Measurements from ENCODE around the gene BPNT1. TPM values are rescaled to one million over a fixed set of nuclear protein-coding genes. Genes with fewer than 3 reads are reported as not detected.

Gene BPNT1
- total RNA-seq, 2 experiments from 2014 or later: 1.1 to 2.5 TPM

DNA sequence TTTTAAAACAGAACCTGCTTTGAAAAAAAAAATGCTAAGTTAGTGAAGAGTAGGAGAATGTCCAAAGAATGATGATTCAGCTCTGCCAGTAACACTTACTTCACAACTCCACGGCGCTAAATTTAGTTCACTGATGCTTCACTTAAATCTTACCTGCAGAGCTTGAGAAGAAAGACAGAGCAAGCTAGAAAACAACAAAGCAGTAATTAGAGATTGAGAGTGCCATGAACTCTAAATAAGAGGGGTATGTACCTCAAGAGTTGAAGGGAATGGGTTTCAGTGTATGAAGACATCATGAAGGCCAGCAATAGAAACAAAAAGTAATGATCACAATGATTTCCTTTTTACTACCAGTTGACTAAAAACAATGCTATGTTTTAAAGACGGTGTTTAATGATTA is 76.1 kb downstream of the BPNT1 start:
- Histone ChIP-seq H3K36me3 (ENCODE audit: insufficient read depth, low read length) (peaks cover 58% of the 10 kb centered on the region), H3K27me3 (ENCODE audit: control insufficient read depth in 1 of 2, insufficient read depth in 2 of 2, low read length in 2 of 2) (no peaks in the 10 kb centered on the region), H3K9me3 (ENCODE audit: control insufficient read depth in 1 of 2, insufficient read depth in 1 of 2, low read length in 2 of 2) (no peaks in the 10 kb centered on the region), H3K4me3 (ENCODE audit: low read length) (no peak overlapping the region), H3K27ac (ENCODE audit: low read depth in 1 of 2, low read length in 2 of 2) (no peak overlapping the region), H3K4me1 (ENCODE audit: insufficient read depth, low read length) (no peaks in the 10 kb centered on the region)
- CTCF ChIA-PET: interaction anchor here (1.4 kb wide), 1 partner anchor 38 kb away, joined by 3 read pairs; no protein-coding TSS in a partner anchor
- Mint-ChIP-seq H3K4me3 (no peak overlapping the region), H3K27me3 (no peaks in the 10 kb centered on the region), H3K9me3 (no peaks in the 10 kb centered on the region), H3K36me3 (ENCODE audit: low read depth) (peaks cover 99% of the 10 kb centered on the region), H3K27ac (no peak overlapping the region), H3K4me1 (ENCODE audit: low read depth) (peaks cover 5% of the 10 kb centered on the region)
- POLR2A ChIA-PET: no interaction called here
- no peak for DNase-seq
- intact Hi-C loops (cut with DNase I, micrococcal nuclease): no loop called here
- TF ChIP-seq, protein P1, sequence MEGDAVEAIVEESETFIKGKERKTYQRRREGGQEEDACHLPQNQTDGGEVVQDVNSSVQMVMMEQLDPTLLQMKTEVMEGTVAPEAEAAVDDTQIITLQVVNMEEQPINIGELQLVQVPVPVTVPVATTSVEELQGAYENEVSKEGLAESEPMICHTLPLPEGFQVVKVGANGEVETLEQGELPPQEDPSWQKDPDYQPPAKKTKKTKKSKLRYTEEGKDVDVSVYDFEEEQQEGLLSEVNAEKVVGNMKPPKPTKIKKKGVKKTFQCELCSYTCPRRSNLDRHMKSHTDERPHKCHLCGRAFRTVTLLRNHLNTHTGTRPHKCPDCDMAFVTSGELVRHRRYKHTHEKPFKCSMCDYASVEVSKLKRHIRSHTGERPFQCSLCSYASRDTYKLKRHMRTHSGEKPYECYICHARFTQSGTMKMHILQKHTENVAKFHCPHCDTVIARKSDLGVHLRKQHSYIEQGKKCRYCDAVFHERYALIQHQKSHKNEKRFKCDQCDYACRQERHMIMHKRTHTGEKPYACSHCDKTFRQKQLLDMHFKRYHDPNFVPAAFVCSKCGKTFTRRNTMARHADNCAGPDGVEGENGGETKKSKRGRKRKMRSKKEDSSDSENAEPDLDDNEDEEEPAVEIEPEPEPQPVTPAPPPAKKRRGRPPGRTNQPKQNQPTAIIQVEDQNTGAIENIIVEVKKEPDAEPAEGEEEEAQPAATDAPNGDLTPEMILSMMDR (IDR thresholded peaks at IDR 0.05): no peak
- ATAC-seq (ENCODE audit: poor library complexity): no peak

DNA sequence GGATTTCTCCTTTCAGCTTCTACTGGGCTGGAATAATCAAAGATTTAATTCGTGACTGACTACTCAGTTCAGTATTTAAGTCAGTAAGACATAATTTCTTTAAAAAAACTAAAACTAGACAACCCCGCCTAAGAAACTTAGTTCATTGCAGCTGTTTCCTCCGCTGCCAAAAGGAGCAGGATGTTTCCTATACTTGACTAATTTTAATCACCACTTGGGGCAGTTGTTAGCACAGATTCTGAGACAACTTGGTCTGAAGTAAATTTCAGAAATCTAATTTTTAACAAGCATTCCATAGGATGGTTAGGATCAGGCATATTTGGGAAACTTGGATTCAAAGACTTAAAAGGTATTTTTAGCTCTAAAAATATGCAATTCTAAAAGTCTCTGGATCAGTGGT is 77.3 kb downstream of the BPNT1 start:
- Histone ChIP-seq H3K9me3 (ENCODE audit: control insufficient read depth in 1 of 2, insufficient read depth in 1 of 2, low read length in 2 of 2) (no peaks in the 10 kb centered on the region), H3K4me1 (ENCODE audit: insufficient read depth, low read length) (no peaks in the 10 kb centered on the region), H3K27me3 (ENCODE audit: control insufficient read depth in 1 of 2, insufficient read depth in 2 of 2, low read length in 2 of 2) (no peaks in the 10 kb centered on the region), H3K36me3 (ENCODE audit: insufficient read depth, low read length) (peaks cover 61% of the 10 kb centered on the region), H3K4me3 (ENCODE audit: low read length) (no peak overlapping the region), H3K27ac (ENCODE audit: low read depth in 1 of 2, low read length in 2 of 2) (no peak overlapping the region)
- ATAC-seq (ENCODE audit: poor library complexity) (no peak), DNase-seq (no peak)
- TF ChIP-seq, protein P1 (IDR thresholded peaks at IDR 0.05): no peak
- ChIA-PET POLR2A (no interaction called here), CTCF (interaction anchor here (0.7 to 1.4 kb wide), 2 partner anchors 34 to 37 kb away, joined by 3 read pairs; partner anchors contain the start of gene EPRS1)
- Mint-ChIP-seq H3K36me3 (ENCODE audit: low read depth) (peaks cover 99% of the 10 kb centered on the region), H3K27ac (no peak overlapping the region), H3K9me3 (no peaks in the 10 kb centered on the region), H3K27me3 (no peaks in the 10 kb centered on the region), H3K4me1 (ENCODE audit: low read depth) (peaks cover 5% of the 10 kb centered on the region), H3K4me3 (no peak overlapping the region)
- intact Hi-C loops (cut with DNase I, micrococcal nuclease): no loop called here

DNA sequence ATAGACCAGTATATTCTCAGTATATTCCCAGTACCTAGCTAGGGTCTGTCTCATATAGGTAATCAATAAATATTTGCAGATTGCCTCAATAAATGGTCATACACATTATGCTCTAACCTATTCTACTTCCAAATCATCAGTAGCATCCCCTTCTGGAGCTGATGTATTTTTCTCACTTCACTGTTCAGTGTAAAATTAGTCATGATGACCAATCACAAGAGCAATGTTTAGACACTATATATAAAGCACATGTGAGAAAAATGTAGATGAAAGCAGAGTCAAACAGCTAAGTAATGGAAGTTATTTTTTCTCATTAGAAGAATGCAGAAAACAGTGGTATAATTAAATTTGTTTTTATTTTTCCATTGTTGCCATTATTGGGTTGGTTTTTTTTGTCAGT is 78.0 kb downstream of the BPNT1 start:
- Histone ChIP-seq H3K4me3 (ENCODE audit: low read length) (no peak overlapping the region), H3K27me3 (ENCODE audit: control insufficient read depth in 1 of 2, insufficient read depth in 2 of 2, low read length in 2 of 2) (no peaks in the 10 kb centered on the region), H3K36me3 (ENCODE audit: insufficient read depth, low read length) (peaks cover 65% of the 10 kb centered on the region), H3K9me3 (ENCODE audit: control insufficient read depth in 1 of 2, insufficient read depth in 1 of 2, low read length in 2 of 2) (no peaks in the 10 kb centered on the region), H3K27ac (ENCODE audit: low read depth in 1 of 2, low read length in 2 of 2) (no peak overlapping the region), H3K4me1 (ENCODE audit: insufficient read depth, low read length) (no peaks in the 10 kb centered on the region)
- no peak for ATAC-seq (ENCODE audit: poor library complexity)
- Mint-ChIP-seq H3K4me3 (no peak overlapping the region), H3K36me3 (ENCODE audit: low read depth) (peaks cover 99% of the 10 kb centered on the region), H3K27ac (no peak overlapping the region), H3K9me3 (no peaks in the 10 kb centered on the region), H3K27me3 (no peaks in the 10 kb centered on the region), H3K4me1 (ENCODE audit: low read depth) (peaks cover 5% of the 10 kb centered on the region)
- TF ChIP-seq, protein P1 (IDR thresholded peaks at IDR 0.05): no peak
- POLR2A ChIA-PET: no interaction called here
- DNase-seq: no peak
- intact Hi-C loops (cut with DNase I, micrococcal nuclease): no loop called here
- CTCF ChIA-PET: interaction anchor here (0.7 kb wide), 1 partner anchor 35 kb away, joined by 3 read pairs; the partner anchor contains the start of gene EPRS1

Small RNA genes lying within 50 kb of the gene (microRNA-seq; reads per million reads assigned to microRNA genes)
- gene MIR194-1 (ENCODE audit: borderline microRNAs expressed, borderline replicate concordance): not detected
- gene MIR215 (ENCODE audit: borderline microRNAs expressed, borderline replicate concordance): 1.2 reads per million

Other genes with a start within 250 kb of the BPNT1 start
- not detected for gene SLC30A10, start 161.2 kb downstream of the BPNT1 start, total RNA-seq
- 10 to 100 TPM; 37.4 to 39.6 TPM for gene EPRS1, start 43.3 kb downstream of the BPNT1 start, total RNA-seq
- 10 to 100 TPM; 18.9 to 19.0 TPM for gene IARS2, start 4.3 kb upstream of the BPNT1 start, total RNA-seq
- gene RAB3GAP2, start 182.7 kb upstream of the BPNT1 start, total RNA-seq: 10 to 100 TPM; 34.7 to 39.4 TPM

Measured in CD4-positive, alpha-beta T cell (primary cell).